Peyer's patch (tissue), 4 donors: ENCODE measurements around the gene TBCD.

Experiments
- CTCF ChIP-seq, 6 experiments: fragments of 450-650 bp in 4 of 6; fragments of 200-600 bp in 2 of 6; sonication (generic) in 1 of 6; IDR thresholded peaks; one replicate each; pipeline ENCODE4 v1.5.1; 2017 to 2019; ENCODE audit warnings: antibody characterized with exemption in 6 of 6, mild to moderate bottlenecking in 3 of 6, moderate library complexity in 1 of 6
- POLR2A ChIP-seq, 2 donors: fragments of 450-650 bp; IDR thresholded peaks; one replicate each; pipeline ENCODE4 v1.5.1; 2017; ENCODE audit warnings: antibody characterized with exemption in 2 of 2, mild to moderate bottlenecking in 2 of 2, moderate library complexity in 2 of 2

DNA sequence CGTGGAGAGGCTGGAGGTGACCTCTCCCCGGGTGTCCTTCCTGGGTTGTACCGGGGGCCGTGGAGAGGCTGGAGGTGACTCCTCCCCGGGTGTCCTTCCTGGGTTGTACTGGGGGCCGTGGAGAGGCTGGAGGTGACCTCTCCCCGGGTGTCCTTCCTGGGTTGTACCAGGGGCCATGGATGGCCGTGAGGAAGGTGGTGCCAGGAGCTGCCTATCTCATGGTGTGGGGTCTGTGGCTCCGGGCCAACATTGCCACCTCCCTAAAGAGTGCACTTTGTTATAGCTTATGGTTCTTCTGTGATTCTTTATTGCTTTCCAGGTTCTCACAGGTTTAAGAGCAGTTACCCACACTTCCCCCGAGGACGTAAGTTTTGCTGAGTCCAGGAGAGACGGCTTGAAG lies 174.2 kb downstream of the TBCD start:
- TF ChIP-seq CTCF (IDR thresholded peaks at IDR 0.05) (no peak), POLR2A (IDR thresholded peaks at IDR 0.05) (no peak)
